Pulmonary artery endothelial cell (primary cell): ENCODE measurements around the gene XPR1. TPM values are rescaled to one million over a fixed set of nuclear protein-coding genes. Genes with fewer than 3 reads are reported as not detected.
"Not testable (repeated sequence)": the region's sequence is repeated elsewhere in the genome, so short reads cannot be mapped to it uniquely, and the experiment has no call there.

ENCODE experiments used
- DNase-seq: peaks from one replicate; pipeline ENCODE4 v3.0.0-alpha.2; 2011; ENCODE audit warnings: low read depth, low spot score
- total RNA-seq: library from RNA; depleted of rRNA; stranded (reverse); fragments of >200 nt; gene quantifications from 2 replicates; pipeline ENCODE4 v1.2.3, GENCODE V29; 2014

XPR1 gene
- total RNA-seq, 1 donor from 2014 or later: 35.5 TPM

GRCh38 chr1:180838535-180838934, 206.7 kb downstream of the XPR1 start:
- no peak for DNase-seq

DNA sequence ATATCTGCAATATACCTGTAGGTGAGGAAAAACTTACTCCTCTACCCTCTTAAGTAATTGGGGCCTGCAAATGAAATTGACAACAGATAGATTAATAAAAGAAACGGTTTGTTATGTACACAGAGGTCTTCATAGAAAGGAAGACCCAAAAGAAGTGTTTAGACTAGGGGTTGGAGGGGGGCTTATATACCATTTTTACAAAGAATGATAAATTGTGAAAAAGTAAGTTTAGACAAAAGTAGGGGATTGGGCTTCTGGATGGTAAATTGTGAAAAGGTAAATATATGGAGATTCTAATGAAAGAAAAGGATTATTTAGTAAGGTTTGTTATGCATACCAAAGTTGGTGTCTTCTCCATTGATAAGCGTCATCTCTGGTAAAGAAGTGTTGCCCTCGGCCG, 207.7 kb downstream of the XPR1 start:
- no peak for DNase-seq

GRCh38 chr1:180841415-180841814, 209.6 kb downstream of the XPR1 start:
- DNase-seq: no peak

DNA sequence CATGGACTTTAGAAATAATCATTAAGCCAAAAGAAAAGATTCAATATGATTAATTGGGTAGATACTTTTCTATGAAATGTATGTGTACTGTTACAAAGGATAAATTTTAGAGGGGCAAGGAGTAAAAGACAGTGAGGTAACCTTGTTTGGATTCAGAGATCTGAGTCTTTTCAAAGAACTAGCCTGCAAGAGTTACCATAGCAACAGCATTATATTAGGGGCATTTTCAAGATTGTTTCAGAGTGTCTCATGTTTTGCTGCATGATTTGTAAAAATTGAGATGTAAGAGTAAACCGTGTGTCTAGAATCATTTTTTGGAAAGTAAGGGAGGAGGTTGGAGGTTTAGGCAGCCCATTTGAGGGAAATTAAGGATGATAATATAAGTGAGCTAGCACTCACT, 210.2 kb downstream of the XPR1 start:
- DNase-seq: no peak

DNA sequence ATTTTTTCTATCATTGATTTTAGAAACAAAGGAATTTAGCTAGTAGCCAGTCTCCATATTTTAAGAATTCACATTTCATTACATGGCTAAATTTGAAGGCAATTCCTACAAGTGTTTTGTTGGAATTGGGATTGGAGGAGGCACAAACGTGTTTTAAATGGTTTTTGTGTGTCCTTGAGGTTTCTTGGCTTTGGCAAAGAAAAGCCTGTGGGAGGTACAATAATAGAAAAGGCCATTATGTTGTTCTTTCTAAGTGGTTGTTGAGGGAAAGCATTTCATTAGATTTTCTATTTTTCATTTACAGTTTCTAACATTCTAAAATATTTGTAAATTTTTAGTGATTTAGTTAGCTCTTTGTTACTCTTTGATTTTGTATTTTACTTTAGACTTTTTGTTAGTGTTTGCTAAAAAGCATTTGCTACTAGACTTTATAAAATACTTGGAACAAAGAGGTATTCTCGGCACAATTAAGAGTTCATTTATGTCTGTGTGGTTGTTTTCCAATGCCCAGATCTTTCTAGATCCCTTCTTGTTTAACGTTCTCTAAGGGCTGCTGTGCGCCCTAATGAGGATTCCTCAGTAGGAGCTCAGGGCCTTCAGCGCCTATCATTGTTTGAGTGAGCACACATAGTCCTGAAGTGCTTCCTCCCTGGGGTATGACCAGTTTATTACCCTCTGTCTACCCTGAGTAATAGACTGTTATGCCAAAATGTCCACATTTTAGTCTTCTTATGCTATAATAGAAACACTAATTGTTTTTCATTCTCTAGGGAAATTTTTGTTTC, 210.9 kb downstream of the XPR1 start:
- DNase-seq: no peak

DNA sequence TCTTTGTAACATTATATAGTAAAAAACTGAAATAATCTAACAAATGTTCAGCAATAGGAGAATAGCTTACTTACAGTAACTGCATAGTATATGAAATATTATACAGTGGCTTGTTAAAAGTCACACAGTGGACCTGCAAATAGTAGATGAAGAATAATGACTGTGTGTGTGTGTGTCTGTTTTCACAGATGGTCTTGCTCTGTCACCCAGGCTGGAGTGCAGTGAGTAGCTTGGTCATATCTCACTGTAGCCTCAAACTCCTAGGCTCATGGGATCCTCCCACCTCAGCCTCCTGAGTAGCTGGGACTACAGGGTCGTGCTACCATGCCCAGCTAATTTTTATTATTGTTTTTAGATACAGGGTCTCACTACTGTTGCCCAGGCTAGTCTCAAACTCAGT, 213.5 kb downstream of the XPR1 start:
- DNase-seq: no peak

GRCh38 chr1:180848191-180848590, 216.4 kb downstream of the XPR1 start:
- no peak for DNase-seq

DNA sequence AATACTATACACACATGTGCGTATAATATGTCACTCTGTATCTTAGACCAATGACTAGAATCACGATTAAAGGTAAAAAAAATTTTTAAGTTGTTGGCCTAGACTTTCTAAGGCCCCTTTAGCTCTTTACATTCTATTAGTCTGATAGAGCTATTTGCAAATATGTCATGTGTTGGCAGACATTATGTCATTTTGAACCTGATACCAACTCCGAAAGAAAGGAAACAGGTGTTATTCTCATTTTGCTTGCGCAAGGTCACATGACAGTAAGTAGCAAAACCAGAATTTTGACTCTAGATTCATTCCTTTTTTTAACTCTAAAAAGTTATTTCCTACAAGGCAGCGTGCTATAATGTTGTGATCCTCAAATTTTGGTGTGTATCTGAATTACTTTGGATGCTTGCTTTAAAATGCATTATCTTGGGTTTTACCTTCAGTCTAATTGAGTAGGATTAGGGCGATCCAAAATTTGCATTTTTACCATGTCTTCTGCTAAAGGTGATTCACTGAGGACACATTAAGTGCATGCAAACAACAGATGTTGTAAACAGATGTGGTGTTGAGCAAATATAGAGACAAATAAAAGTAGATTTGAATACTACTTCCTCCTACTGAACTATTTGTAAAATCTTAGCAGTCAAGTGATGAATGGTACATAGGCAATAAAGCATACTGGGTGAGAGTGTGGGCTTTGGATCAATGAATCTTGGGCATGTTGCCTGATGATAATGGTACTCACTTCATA, 217.4 kb downstream of the XPR1 start:
- DNase-seq: no peak

GRCh38 chr1:180851995-180852887, 220.4 kb downstream of the XPR1 start:
- DNase-seq: no peak

DNA sequence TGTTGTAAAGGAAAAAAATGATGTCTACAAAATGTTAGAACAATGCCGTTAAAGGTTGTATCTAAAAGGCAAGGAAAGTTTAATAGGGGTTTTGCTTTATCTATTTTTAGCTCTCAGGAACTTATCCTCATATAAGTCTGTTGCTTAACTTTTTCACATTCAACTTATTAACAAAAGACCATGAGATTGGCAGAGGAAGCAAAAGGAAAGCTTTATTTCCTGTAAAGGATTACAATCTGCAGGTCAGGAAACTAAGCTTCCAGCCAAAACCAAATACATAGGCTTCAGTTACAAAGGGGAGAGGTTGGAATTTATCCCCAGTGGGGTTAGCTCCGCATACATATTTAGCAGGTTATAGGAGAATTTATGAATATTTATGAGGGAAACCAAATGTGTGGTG, 222.2 kb downstream of the XPR1 start:
- peak; percentile 19 for DNase-seq

GRCh38 chr1:180854456-180854855, 222.6 kb downstream of the XPR1 start:
- DNase-seq: peak; percentile 1

DNA sequence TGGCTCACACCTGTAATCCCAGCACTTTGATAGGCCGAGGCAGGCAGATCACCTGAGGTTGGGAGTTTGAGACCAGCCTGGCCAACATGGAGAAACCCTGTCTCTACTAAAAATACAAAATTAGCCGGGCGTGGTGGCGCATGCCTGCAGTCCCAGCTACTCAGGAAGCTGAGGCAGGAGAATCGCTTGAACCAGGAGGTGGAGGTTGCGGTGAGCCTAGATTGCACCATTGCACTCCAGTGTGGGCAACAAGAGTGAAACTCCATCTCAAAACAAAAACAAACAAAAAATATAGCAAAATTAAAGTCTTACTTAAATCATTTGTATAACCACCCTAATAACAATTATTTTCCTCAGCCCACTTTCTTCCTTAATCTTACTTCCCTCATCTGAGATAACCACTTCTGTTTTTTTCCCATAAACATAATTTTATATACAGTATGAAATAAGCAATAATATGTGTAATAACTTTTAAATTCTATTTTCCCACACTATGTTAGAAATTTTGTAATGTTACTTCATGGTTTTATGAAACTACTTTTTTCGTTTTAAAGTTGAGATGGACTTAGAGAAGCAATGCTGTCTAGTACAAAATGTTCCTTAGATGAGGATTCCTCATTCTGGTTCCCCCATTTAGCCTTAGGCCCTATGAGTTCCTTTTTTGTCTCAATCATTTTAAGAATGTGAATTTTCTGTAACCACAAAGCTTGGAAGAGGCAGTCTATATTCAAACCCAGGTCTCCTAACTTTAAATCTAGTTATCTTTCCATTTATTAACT, 226.3 kb downstream of the XPR1 start:
- DNase-seq: not testable (repeated sequence)

DNA sequence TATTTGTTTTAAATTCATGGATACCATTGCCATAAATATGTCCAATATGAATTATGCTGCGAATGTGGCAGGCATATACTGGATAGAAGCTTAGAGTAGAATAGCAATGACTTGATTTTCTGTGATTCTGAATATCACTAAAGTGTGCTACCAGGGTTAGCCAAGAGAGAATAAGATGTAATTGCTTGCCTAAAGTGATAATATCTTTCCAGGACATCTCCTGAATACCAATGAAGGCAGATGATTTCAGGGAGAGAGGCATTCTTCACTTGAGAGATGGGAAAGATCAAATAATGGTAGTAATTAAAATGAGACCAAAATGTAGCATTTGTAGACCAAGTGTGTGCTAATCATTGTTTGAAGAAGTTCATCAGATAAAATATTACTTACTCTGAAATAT, 227.5 kb downstream of the XPR1 start:
- no peak for DNase-seq

- no peak for DNase-seq
These were observed 228.7 kb downstream of the XPR1 start for GRCh38 chr1:180860535-180860934.

- DNase-seq: no peak
These were observed 230.5 kb downstream of the XPR1 start for GRCh38 chr1:180862305-180862704.

DNA sequence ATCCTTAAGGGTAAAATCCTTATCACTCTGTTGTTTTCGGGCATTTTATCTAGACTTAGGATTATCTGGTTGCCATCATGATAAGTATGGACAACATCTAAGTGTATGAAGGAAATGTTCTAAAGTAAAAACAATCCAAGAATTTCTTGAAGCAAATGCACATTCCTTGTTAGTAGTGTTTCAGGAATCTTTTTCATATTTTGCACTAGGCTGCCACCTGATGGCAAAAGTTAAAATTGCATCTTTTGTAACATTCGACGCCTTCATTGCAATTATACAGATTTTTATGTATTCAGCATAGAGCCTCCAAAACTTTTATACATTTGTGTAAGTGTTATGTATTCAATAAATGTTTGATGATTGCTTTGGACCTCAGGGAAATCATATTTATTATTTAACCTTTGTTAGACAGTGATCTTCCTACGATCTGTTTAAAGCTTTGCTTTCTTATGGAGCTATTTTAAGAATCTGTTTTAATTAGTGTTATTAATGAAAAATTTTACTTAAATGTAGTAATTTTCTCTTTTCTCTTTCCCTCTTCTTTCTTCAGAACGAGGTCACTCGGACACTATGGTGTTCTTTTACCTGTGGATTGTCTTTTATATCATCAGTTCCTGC, 231.4 kb downstream of the XPR1 start:
- DNase-seq: peak; percentile 4

DNA sequence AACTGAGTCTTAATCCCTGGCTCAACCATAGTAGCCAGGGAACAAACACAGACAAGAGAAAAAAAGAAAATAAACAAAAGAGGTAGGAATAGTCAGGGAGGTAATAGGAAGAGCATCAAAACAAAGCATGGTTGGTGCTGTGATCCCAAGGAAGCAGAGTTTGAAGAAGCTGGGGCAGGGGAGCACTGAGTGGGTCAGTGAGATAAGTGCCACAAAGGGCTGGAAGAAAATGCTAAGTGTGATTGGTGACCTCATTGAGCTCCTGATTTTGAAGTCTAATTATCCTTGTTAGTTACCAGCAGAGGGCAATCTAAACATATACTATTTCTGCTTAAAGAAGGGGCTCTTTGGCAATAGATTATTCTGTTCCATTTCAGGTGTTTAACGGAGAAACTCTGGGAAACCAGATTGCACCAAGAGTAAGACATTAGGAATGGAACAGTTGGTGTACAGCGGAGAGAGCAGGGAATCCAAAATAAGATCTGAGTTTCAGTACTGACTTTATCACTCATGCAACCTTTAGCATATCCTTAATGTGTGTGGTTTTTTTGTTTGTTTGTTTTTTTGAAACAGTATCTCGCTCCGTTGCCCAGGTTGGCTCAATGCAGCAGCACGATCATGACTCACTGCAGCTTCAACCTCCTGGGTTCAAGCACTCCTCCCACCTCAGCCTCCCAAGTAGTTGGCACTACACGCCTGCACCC, 250.1 kb downstream of the XPR1 start:
- DNase-seq: peak; percentile 8

GRCh38 chr1:180884588-180885300, 252.9 kb downstream of the XPR1 start:
- no peak for DNase-seq

- DNase-seq: no peak
These were observed 254.5 kb downstream of the XPR1 start for GRCh38 chr1:180886338-180886737.
